VCaP (cell line): Measurements from ENCODE around the gene CYB5D1.

Source experiments
- H3K27ac ChIP-seq: fragments of 450-650 bp; 2 replicates; pipeline ENCODE4 v1.5.1; 2017
- TF ChIP-seq, protein P1 (sequence below): fragments of 450-650 bp; conservative IDR thresholded peaks from 2 replicates; pipeline ENCODE4 v1.5.1; 2017; ENCODE audit warnings: mild to moderate bottlenecking, moderate library complexity

CYB5D1 gene

DNA sequence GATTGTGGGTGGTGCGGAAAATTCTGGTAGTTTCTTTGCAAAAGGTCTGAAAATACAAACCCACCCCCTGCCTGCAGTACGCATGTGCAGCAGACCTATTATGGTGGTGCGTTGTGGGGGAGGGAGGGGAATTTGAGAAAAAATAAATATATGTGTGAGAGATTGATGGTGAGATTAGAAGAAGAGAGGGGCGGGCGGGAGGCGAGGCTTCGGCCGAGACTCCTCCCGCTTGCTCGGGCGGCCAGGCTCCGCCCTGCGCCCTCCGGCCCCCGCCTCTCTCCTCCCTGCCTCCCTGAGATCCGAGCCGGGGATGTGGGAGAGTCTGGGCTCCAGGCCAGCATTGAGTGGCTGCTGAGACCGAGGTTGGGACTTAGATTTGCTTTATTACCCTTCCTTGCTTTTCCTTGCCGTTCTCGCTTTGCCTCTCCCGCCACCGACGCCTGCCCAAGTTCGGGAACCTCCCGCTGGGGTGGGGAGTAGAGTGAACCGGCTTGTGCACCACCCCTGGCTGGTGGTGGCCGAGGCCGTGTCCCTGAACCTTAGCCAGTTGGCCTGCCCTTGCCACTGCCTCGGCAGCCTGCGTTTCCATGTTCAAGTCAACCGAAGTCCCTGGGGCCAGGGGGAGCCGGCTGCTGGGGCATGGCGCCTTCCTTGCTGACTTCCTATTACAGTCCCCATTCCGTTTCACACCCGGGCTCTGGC, 29.8 kb downstream of the CYB5D1 start:
- TF ChIP-seq, protein P1, sequence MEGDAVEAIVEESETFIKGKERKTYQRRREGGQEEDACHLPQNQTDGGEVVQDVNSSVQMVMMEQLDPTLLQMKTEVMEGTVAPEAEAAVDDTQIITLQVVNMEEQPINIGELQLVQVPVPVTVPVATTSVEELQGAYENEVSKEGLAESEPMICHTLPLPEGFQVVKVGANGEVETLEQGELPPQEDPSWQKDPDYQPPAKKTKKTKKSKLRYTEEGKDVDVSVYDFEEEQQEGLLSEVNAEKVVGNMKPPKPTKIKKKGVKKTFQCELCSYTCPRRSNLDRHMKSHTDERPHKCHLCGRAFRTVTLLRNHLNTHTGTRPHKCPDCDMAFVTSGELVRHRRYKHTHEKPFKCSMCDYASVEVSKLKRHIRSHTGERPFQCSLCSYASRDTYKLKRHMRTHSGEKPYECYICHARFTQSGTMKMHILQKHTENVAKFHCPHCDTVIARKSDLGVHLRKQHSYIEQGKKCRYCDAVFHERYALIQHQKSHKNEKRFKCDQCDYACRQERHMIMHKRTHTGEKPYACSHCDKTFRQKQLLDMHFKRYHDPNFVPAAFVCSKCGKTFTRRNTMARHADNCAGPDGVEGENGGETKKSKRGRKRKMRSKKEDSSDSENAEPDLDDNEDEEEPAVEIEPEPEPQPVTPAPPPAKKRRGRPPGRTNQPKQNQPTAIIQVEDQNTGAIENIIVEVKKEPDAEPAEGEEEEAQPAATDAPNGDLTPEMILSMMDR = no peak
- peak overlapping the region; percentile 97 for H3K27ac ChIP-seq

DNA sequence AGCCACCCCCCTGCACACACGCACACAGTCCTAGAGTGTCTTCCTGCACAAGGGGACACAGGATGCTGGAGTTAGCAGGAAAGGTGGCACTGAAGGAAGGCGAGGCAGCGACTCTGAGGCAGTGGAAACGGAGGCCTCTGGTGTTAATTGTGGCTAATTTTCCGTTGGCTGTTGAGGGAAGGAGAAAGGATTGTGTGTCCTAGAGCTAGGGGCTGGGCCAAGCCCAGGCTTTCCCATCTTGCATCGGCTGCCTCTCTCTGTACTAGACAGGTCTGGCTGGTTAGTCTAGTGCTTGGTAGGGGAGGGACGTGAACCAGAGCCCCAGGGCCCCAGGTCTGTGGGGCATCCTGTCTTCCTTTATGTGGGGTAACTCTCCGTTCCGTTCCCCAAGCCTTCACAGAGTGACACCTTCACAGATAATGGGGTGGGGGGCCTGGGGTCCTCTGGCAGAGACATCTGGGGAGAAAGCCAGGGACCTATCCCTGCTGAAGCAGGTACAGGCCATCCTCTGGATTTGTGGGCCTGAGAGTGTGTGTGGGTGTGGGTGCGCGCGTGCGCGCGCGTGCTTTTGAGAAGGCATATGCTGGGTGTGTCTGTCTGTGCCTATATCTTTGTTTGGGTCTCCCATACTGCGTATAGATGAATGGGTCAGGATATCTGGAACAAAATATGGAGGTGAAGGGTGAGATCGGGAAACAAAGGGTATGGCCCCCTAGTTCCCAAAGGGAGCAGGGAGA, 30.5 kb downstream of the CYB5D1 start, which contains the start of gene CHD3:
CHD3 (plus strand) TSS at position 606 of the 737 bp plus-strand sequence. CDS start 212 bp downstream, outside the sequence.
- TF ChIP-seq, protein P1 = no peak
- peak within 1 kb of the TSS; percentile 97 for H3K27ac ChIP-seq

DNA sequence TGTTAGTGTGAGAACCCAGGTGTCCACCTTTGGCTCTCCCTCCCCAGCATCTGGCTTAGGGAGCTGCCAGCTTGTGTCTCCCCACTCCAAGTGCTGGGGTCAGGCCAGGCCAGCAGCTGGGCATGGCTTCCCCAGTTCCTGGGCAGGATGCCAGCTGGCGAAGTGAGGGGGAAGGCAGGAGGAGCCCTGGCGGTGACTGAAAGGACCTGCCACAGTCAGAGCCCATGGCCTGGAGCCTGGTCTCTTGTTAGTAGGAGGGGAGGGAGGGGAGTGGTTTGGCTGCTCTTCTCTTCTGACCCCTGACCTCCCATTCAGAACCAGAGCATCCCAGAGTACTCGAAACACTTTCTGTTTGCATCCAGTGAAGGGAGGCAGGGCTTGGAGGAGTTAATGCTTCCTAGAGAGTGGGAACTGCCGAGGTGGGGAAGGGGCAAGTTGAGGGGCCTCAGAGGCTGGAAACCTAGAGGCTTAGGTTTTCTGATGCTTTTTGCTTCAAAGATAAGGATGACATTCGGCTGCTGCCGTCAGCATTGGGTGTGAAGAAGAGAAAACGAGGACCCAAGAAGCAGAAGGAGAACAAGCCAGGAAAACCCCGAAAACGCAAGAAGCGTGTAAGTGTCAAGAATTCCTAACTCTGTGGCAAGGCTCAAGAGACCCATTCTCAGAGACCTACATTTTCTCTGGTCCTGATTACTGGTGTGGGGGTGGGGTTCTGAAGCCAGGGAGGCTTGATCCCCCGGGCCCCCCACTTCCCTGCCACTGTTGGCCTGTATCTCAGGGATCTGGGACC, 31.6 kb downstream of the CYB5D1 start:
- peak overlapping the region; percentile 97 for H3K27ac ChIP-seq
- TF ChIP-seq, protein P1 = peak; percentile 43

DNA sequence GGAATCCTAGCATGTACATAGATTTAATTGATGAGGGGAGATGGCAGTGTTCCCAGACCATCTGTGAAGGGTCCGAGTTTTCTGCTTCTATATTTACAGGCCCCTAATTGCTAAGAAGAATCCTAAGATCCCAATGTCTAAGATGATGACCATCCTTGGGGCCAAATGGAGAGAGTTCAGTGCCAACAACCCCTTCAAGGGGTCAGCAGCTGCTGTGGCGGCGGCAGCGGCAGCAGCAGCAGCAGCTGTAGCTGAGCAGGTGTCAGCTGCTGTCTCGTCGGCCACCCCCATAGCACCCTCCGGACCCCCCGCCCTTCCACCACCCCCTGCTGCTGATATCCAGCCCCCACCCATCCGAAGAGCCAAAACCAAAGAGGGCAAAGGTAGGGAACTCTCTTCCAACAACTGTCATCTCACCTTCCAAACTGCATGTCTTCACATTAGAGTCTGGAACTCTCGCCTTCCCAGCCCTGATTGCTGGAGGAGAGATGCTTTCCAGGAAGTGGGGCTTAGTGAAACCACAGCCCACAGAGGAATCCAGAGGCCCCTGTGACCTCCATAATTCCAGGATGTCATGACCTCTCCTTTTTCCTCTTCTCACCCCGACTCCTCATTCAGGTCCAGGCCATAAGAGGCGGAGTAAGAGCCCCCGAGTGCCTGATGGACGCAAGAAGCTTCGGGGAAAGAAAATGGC, 35.5 kb downstream of the CYB5D1 start:
- TF ChIP-seq, protein P1 = no peak
- H3K27ac ChIP-seq = no peak overlapping the region

DNA sequence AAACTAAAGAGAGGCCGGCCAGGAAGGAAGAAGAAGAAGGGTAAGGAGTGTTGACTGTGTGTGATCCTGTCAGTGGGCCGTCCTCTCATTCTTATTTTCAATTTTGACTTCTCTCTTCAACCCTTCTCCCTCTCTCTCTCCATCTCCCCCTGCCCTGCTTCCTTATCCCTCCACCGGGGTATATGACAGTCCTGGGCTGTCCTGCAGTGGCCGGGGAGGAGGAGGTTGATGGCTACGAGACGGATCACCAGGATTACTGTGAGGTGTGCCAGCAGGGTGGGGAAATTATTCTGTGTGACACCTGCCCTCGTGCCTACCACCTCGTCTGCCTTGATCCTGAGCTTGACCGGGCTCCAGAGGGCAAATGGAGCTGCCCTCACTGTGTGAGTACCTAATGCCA, 36.4 kb downstream of the CYB5D1 start:
- H3K27ac ChIP-seq = no peak overlapping the region

DNA sequence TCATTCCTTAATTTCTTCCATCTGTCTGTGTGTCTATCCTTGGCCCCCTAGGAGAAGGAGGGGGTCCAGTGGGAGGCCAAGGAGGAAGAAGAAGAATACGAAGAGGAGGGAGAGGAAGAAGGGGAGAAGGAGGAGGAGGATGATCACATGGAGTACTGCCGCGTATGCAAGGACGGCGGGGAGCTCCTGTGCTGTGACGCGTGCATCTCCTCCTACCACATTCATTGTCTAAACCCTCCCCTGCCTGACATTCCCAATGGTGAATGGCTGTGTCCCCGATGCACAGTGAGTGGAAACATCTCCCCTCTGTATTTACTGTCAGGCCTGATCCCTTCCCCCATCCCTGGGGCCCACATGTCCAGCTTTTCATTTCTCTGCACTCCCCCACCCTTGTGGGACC, 37.1 kb downstream of the CYB5D1 start:
- TF ChIP-seq, protein P1 = no peak

More for the DNA sequence above, 36.4 kb downstream of the CYB5D1 start:
- TF ChIP-seq, protein P1 = no peak

More for the DNA sequence above, 37.1 kb downstream of the CYB5D1 start:
- H3K27ac ChIP-seq = no peak overlapping the region
